ENCODE measurements around the gene CAPG.

The CAPG gene

DNA sequence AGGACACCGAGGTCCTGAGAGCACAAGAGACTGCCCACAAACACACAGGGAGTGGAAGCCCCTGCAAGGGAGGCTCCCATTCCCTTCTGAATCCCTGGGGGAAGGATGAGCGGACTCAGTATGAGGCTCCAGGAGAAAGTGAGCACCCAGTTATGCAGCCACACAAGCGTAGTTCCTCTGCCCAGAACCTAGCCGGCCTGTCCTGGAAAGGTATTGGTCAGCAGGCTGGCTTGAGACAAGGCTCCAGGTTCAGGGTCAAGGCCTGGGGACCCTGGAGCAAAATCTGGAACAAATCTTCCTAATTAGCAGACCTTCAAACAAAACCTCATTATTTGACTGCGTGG, 1.2 kb upstream of the CAPG start:
- TF ChIP-seq, protein P1, sequence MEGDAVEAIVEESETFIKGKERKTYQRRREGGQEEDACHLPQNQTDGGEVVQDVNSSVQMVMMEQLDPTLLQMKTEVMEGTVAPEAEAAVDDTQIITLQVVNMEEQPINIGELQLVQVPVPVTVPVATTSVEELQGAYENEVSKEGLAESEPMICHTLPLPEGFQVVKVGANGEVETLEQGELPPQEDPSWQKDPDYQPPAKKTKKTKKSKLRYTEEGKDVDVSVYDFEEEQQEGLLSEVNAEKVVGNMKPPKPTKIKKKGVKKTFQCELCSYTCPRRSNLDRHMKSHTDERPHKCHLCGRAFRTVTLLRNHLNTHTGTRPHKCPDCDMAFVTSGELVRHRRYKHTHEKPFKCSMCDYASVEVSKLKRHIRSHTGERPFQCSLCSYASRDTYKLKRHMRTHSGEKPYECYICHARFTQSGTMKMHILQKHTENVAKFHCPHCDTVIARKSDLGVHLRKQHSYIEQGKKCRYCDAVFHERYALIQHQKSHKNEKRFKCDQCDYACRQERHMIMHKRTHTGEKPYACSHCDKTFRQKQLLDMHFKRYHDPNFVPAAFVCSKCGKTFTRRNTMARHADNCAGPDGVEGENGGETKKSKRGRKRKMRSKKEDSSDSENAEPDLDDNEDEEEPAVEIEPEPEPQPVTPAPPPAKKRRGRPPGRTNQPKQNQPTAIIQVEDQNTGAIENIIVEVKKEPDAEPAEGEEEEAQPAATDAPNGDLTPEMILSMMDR (IDR thresholded peaks at IDR 0.05; ENCODE audit: low read depth, low read length, missing control alignments): no peak
- H3K4me3 ChIP-seq (ENCODE audit: low read depth, low read length): no peak overlapping the region
- no peak for DNase-seq (ENCODE audit: low read depth)

DNA sequence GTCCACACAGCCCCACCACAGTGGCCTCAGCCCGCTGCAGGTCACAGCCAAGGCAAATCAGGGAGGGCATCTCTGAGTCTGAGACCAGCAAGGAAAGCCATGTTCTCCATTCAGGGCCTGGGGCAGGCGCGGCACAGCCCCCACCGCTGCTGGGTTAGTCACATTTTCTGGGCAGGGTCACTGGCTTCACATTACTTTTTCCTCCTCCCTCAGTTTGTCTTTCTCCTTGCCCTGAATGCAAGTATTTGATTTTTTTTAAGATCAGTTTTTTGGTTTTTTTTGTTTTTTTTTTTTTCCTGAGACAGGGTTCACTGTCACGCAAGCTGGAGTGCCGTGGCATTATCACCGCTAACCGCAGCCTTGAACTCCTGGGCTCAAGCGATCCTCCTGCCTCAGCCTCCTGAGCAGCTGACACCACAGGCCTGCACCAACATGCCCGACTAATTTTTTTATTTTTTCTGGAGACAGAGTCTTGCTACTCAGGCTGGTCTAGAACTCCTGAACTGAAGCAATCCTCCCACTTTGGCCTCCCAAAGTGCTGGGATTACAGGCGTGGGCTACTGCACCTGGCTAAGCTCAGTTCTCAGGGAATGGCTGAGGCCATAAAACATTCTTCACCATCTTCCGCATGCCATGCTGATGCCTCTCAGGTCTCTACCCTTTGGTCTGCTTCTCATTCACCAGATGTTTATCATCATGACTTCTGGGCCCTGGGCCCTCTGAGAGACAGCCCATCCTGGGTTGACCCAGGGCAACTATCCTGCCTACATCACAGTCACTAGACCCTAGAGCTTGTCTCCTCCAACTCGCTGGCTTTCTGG, 628 bp upstream of the CAPG start:
- DNase-seq (ENCODE audit: low read depth): no peak
- TF ChIP-seq, protein P1 (IDR thresholded peaks at IDR 0.05; ENCODE audit: low read depth, low read length, missing control alignments): no peak
- H3K4me3 ChIP-seq (ENCODE audit: low read depth, low read length): no peak overlapping the region; the same call in 1 of the 2 replicates

DNA sequence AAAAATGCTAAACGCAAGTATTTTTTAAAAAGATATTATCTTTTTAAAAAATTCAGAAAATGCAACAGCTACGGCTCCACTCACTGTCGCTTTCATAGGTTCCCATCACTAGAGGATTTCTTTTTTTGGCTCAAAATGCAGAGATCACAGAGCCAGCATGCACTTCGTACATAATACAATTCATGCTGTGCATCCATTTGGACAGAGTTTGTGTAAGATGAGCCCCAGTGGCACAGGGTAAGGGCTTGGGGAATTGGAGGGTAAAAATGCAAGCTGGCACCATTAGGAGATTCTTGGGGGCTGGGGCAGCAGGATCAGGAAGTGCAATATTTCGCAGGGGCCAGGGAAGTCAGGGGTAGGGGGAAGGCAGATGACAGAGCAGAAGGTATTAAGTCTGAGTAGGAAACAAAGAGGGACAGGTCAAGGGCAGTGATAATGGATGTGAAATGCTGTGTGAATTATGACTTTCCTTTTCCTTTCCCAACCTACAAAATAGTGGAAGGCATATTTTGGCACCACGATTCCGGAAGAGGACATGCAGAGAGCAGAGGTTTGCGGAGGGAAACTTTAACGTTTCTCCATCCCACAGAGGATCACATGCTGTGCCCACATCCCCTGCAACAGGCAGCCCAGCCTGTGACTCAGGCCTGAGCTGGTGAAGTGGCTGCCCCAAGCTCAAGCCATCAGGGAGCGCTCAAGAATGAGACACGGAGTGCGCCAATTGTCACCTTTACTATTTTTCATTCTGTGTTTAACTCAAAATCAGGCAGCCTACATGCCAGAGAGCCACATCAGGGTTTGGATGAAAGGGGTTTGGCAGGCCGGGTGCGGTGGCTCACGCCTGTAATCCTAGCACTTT, 4.7 kb downstream of the CAPG start:
- TF ChIP-seq, protein P1 (IDR thresholded peaks at IDR 0.05; ENCODE audit: low read depth, low read length, missing control alignments): no peak
- DNase-seq (ENCODE audit: low read depth): no peak
- no peak overlapping the region for H3K4me3 ChIP-seq (ENCODE audit: low read depth, low read length)

DNA sequence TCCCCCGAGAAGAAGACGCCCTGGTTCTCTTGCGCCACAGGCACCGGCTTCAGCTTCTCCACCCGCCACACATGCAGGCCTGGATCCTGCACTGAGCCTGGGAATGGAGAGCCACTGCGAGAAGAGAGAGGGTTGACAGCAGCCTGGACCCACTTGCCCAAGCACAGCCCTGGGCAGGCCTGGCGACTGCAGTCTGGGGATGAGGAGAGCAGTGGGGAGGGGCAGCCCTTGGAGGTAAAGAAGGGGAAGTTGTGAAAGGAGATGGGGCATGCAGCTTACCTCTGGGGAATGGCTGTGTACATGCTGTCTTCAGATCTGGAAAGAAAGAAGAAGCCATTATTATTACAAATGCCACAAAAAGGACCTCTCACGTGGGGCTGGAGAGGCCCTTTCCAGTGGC, 8.3 kb downstream of the CAPG start:
- DNase-seq (ENCODE audit: low read depth): no peak
- no peak overlapping the region for H3K4me3 ChIP-seq (ENCODE audit: low read depth, low read length)
- TF ChIP-seq, protein P1 (IDR thresholded peaks at IDR 0.05; ENCODE audit: low read depth, low read length, missing control alignments): no peak

DNA sequence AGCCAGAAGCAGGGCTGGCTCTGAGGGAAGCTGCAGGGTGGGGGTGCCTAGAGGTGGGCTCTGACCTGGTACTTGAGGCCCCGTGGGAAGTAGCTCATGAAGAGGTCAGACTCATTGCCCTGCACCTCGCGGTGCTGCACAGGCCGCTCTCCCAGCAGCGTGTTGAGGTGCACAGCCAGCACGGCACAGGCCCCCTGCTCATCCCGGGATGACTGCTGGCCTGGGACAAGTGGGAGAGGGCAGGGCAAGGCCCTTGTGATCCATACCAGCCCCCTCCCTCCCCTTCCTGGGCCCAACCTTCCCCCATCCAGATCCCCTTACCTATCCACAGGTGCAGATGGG, 8.7 kb downstream of the CAPG start:
- DNase-seq (ENCODE audit: low read depth): no peak
- no peak overlapping the region for H3K4me3 ChIP-seq (ENCODE audit: low read depth, low read length)
- TF ChIP-seq, protein P1 (IDR thresholded peaks at IDR 0.05; ENCODE audit: low read depth, low read length, missing control alignments): no peak

DNA sequence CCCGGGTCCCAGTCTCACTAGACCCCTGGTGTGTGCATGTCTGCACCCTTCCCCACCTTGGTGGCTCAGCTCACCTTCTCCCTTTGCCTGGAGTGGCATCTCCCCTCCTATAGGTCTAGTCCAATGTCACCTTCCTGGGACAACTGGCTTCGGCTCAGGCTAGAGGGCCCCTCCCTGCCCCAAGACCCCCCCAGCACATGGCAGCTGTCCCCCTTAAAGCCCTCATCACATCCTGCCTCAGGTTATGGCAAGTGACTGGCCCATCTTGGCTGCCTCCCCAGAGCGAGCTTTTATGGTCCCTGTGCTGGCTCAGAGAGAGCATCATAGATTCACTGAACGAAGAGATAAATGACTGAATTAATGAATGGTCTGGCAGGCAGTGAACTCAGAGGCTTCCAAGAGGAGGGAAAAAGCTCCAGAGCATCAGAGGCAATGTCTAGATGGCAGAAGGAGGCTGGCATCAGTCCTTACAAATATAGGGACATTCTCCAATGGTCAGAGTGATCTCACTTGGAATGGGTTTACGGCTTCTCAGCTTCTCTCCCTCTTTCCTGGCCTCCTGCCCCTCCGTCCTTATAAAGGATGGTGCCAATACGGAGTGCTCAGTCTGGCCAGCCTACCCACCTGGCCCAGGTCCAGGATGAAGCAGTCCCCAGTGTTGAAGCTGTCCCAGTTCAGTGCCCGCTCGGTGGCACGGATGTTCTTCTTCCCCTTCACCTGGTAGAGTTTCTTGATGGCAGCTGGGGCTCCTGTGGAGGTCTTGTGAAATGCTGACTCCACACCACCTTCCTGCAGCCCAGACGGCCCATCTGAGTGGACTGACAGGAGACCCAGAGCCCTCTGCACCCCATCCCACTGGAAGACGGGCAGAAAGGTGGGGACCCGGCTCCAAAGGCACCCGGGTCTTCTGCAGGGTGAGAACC, 9.4 kb downstream of the CAPG start:
- DNase-seq (ENCODE audit: low read depth): no peak
- no peak overlapping the region for H3K4me3 ChIP-seq (ENCODE audit: low read depth, low read length)
- TF ChIP-seq, protein P1 (IDR thresholded peaks at IDR 0.05; ENCODE audit: low read depth, low read length, missing control alignments): no peak

All from GM12864 (cell line).